Measurements from ENCODE around the gene MPRIP. TPM values are rescaled to one million over a fixed set of nuclear protein-coding genes. Genes with fewer than 3 reads are reported as not detected.
A peak's percentile ranks its signal among the peaks of the same experiment; 100 is the strongest.

The MPRIP gene
- total RNA-seq, 2 donors from 2014 or later: 147 to 269 TPM

DNA sequence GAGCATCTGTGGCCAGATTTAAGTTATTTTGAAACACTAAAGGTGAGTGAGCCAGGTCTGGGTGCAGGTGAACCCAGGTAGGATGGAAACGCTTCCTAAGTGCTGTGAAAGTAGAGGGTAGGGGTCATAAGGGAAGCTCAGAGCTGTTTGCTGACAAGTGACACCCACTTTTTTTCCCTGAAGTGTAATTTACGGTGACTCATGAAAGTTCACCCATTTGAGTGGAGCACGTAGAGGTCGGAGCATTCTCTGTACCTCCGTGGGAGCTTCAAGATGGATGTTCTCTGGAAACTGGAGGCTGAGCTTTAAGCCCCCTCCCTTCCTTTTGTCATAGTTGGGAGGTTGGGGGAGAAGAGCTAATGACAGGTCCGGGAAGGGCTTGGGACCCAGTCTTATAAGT, 44.3 kb downstream of the MPRIP start:
- Histone ChIP-seq H3K27me3 (no peaks in the 10 kb centered on the region), H3K27ac (no peak overlapping the region), H3K4me3 (no peak overlapping the region), H3K36me3 (replicated peaks in 1 of 2; ENCODE audit: insufficient read depth in 1 of 2, low read depth in 2 of 2) (peaks cover 0 to 5% of the 10 kb centered on the region in 2 donors), H3K9me3 (no peaks in the 10 kb centered on the region), H3K4me1 (peaks cover 35% of the 10 kb centered on the region)
- no peak for TF ChIP-seq POLR2A (IDR thresholded peaks at IDR 0.05)
- TF ChIP-seq, protein P1, sequence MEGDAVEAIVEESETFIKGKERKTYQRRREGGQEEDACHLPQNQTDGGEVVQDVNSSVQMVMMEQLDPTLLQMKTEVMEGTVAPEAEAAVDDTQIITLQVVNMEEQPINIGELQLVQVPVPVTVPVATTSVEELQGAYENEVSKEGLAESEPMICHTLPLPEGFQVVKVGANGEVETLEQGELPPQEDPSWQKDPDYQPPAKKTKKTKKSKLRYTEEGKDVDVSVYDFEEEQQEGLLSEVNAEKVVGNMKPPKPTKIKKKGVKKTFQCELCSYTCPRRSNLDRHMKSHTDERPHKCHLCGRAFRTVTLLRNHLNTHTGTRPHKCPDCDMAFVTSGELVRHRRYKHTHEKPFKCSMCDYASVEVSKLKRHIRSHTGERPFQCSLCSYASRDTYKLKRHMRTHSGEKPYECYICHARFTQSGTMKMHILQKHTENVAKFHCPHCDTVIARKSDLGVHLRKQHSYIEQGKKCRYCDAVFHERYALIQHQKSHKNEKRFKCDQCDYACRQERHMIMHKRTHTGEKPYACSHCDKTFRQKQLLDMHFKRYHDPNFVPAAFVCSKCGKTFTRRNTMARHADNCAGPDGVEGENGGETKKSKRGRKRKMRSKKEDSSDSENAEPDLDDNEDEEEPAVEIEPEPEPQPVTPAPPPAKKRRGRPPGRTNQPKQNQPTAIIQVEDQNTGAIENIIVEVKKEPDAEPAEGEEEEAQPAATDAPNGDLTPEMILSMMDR (IDR thresholded peaks at IDR 0.05): no peak
- no peak for ATAC-seq
- intact Hi-C loops (cut with DNase I): no loop called here
- DNase-seq: peak in 1 of 4 donors; percentile 0
- WGBS, 2 donors: 93 to 97% methylated on average over 6 of the region's 6 CpGs

DNA sequence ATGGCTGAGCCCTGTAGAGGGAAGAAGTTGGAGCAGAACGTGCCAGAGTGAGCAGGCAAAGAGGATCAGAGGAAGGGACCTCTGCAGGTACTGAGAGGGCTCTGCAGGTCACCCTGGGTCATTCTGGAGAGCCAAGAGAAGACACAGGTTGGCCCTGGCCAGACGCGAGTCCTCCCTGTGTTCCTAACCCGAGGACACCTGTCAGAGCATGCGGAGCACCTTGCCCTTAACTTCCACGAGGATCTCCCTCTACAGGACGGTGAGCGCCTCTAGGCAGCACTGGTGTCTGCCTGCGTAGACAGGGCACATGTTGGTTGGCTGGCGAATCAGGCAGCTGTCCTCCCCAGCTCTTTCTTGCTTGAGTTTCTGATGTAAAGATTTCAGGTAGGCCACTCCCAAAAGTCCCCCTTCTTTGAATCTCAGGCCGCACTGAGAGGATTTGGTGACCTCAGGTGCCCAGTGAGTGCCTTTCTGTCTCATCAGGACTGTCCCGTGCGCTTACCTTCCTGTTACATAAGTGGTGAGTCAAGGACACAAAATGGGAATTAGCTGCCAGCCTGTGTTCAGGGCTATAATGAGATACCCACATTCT, 45.3 kb downstream of the MPRIP start:
- peak overlapping the region in 3 of 4 donors; percentile 9 to 35 (median 23) for H3K27ac ChIP-seq
- no peaks in the 10 kb centered on the region for H3K27me3 ChIP-seq
- peaks cover 0 to 5% of the 10 kb centered on the region in 2 donors for H3K36me3 ChIP-seq (replicated peaks in 1 of 2; ENCODE audit: insufficient read depth in 1 of 2, low read depth in 2 of 2)
- intact Hi-C loops (cut with DNase I): no loop called here
- peaks cover 35% of the 10 kb centered on the region for H3K4me1 ChIP-seq
- DNase-seq (peak in 1 of 4 donors; percentile 43), ATAC-seq (peak; percentile 19)
- TF ChIP-seq POLR2A (IDR thresholded peaks at IDR 0.05): no peak
- TF ChIP-seq, protein P1 (IDR thresholded peaks at IDR 0.05): no peak
- WGBS, 2 donors: 58 to 72% methylated on average over 13 of the region's 13 CpGs
- H3K4me3 ChIP-seq: no peak overlapping the region
- no peaks in the 10 kb centered on the region for H3K9me3 ChIP-seq

DNA sequence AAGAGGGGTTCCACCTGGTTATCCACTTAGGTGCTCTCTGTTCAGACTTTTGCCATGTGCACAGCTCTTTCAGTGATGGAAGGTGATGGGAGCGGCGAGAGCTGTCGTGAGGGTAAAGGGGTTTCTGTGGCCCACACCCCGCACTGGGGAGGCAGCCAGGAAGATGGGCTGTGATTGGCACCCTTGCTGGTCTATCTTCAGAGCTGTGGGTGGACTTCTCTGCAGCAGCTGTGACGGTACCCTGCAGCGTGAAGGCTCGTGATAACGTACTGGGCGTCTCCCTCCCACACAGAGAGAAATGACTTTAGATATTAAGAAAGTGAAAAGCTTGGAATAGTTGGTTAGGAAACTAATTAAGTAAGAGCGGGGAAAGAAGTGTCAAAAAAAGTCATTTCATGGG, 45.8 kb downstream of the MPRIP start:
- no peak for TF ChIP-seq POLR2A (IDR thresholded peaks at IDR 0.05)
- TF ChIP-seq, protein P1 (IDR thresholded peaks at IDR 0.05): no peak
- WGBS, 2 donors: 77 to 81% methylated on average over 10 of the region's 10 CpGs
- Histone ChIP-seq H3K27me3 (no peaks in the 10 kb centered on the region), H3K4me3 (no peak overlapping the region), H3K36me3 (replicated peaks in 1 of 2; ENCODE audit: insufficient read depth in 1 of 2, low read depth in 2 of 2) (peaks cover 0 to 3% of the 10 kb centered on the region in 2 donors), H3K27ac (peak overlapping the region in 1 of 4 donors; percentile 9), H3K4me1 (peaks cover 35% of the 10 kb centered on the region), H3K9me3 (no peaks in the 10 kb centered on the region)
- DNase-seq (no peak), ATAC-seq (no peak)
- intact Hi-C loops (cut with DNase I): no loop called here

DNA sequence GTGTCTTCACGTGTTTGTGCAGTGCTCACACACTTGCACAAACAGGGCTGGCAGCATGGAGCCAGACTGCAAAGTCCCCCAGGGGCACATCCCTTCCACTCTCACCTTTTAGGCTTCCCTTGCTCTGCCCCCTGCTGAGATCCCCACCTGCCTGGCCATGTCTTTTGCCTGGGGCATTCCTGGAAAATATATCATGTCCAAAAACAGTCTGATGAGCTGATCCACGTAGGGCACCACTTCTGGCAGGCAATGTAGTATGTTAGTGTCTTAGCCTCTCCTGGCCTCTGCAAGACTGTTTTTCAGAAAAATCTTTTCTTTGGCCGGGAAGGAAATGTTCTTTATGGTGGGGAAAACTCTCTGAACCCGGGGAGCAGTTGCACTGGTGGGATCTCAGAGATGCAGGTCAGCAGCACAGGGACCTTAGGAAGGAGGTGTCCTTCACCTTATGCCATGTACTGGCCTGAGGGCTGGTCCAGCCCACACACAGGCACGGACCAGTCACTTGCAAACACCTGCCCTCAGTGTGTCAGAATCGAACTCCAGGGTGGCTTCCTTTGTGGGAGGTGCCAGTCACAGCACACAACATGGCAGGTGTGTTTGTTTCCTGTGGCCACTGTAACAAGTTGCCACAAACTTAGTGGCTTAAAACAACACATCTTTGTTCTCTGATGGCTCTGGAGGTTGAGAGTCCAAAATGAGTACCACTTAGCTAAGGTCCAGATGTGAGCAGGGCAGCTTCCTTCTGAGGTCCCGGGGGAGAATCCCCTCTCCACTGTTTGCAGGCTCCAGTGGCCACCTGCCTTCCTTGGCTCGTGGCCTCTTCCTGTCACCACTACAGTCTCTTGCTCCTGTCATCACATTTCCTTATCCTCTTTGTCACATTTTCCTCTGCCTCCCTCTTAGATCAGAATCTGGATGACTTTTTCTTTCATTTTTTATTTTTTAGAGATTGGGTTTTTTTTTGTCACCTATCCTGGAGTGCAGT, 46.6 kb downstream of the MPRIP start:
- intact Hi-C loops (cut with DNase I): no loop called here
- Histone ChIP-seq H3K36me3 (replicated peaks in 1 of 2; ENCODE audit: insufficient read depth in 1 of 2, low read depth in 2 of 2) (peaks cover 0 to 3% of the 10 kb centered on the region in 2 donors), H3K4me1 (peaks cover 35% of the 10 kb centered on the region), H3K9me3 (no peaks in the 10 kb centered on the region), H3K27ac (peak overlapping the region in 1 of 4 donors; percentile 10), H3K4me3 (no peak overlapping the region), H3K27me3 (no peaks in the 10 kb centered on the region)
- TF ChIP-seq, protein P1 (IDR thresholded peaks at IDR 0.05): no peak
- TF ChIP-seq POLR2A (IDR thresholded peaks at IDR 0.05): no peak
- DNase-seq (no peak), ATAC-seq (no peak)
- WGBS, 2 donors: 72 to 75% methylated on average over 7 to 8 of the region's 8 CpGs

Measured in body of pancreas (tissue), 4 donors.